Activated T-cell treated with anti-CD3 and anti-CD28 coated beads, Interleukin-2, amount 50 U/mL, for 48 hours (primary cell): ENCODE measurements around the gene FER.
"Not testable (repeated sequence)": the region's sequence is repeated elsewhere in the genome, so short reads cannot be mapped to it uniquely, and the experiment has no call there.

Experiments
- DNase-seq, 2 experiments: peaks; one replicate each; pipeline ENCODE4 v3.0.0-alpha.2; 2020

FER gene

GRCh38 chr5:109052216-109052615 lies 304.5 kb downstream of the FER start:
- DNase-seq = not testable (repeated sequence)

- DNase-seq = no peak
Observed at GRCh38 chr5:109053995-109054417, 306.3 kb downstream of the FER start.

- DNase-seq = no peak
Observed at GRCh38 chr5:109060378-109061025, 312.8 kb downstream of the FER start.

GRCh38 chr5:109062664-109063063 lies 315.0 kb downstream of the FER start:
- DNase-seq = no peak

- DNase-seq = no peak
Observed at GRCh38 chr5:109063223-109063622, 315.5 kb downstream of the FER start.

- no peak for DNase-seq
Observed at GRCh38 chr5:109076741-109077140, 329.0 kb downstream of the FER start.

- DNase-seq = no peak
Observed at GRCh38 chr5:109078448-109078847, 330.8 kb downstream of the FER start.

DNA sequence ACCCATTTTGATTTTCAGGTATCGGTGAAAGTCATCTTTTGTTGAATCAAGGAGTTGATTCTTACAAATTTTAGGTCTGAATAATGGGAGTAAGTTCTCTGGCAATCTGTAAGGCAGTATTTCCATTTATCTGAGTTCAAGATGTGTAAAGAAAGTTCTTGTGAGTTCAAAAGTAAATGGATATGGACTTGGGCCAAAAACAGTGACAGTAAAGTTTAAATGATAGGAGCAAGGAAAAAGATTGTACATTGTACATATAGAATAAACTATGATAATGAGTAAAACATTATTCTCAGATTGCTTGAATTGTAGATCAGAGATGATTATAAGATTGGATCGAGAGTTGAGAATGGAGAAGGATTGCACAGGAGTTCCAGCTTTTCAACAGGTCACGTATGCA lies 332.8 kb downstream of the FER start:
- no peak for DNase-seq

- DNase-seq = no peak
Observed at GRCh38 chr5:109080896-109081295, 333.2 kb downstream of the FER start.

GRCh38 chr5:109083937-109084336 lies 336.2 kb downstream of the FER start:
- DNase-seq = no peak

DNA sequence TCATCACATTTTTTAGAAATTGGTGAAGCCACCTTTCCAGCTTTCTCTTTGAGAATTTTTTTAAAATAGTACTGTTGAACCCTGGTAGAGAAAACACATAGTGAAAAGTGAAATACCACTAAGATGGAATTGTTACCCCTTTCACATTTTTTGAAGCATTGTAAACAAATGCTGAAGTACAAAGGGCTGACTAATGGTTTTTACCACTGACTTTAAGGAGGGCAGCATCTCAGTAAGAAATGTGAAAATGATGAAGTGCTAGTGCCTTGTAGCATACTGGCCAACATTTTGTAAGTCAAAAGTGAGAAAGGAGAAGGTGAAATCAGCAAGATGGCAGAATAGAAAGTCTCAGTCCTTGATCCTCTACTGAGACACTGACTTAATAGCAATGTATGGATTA lies 341.5 kb downstream of the FER start:
- DNase-seq = no peak

DNA sequence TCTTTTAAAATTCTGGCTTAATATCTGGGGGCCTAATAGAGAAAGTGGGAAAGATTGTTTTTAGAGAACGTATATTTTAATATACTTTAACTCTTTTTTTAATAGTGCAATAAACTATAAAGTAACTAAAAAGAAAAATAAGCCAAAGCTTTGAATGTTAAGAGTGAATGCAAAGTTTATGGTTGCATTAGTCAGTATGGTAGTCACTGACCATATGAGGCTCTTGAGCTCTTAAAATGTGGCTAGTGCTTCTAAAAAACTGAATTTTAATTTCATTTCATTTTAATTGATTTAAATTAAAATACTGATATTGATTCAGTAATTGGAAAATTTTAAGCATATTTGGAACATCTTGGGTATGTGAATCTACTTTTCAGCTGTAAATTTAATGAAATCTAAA lies 351.4 kb downstream of the FER start:
- no peak for DNase-seq

- no peak for DNase-seq
Observed at GRCh38 chr5:109100971-109101370, 353.3 kb downstream of the FER start.

DNA sequence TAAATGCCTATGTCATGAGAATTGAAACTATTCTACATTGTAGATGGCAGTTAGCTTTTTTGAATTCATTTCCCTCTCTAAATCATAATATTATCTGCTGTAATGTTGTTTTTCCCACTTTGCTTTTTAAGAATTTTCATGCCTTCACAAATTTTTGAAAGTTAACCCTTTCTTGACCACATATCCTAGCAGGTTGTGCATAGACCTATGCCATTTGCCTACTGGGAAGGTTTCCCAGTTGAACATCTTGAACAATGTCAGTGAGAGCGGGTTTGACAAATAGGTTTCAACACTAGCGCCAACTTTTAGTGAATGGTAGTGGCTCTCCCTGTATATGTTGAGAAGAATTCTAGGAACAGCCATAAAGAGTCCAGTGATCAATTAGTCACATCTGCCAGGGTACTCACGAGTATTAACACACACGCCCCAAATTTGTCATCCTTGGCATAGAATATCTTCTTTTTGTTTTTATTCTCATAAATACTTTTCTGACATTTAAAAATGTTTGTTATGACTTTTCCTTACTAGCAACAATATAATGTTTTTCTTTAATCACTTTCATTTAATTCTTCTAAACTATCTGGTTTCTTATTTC lies 354.5 kb downstream of the FER start:
- DNase-seq = no peak

GRCh38 chr5:109105631-109106267 lies 358.1 kb downstream of the FER start:
- DNase-seq = no peak

- no peak for DNase-seq
Observed at GRCh38 chr5:109111680-109112079, 364.0 kb downstream of the FER start.

DNA sequence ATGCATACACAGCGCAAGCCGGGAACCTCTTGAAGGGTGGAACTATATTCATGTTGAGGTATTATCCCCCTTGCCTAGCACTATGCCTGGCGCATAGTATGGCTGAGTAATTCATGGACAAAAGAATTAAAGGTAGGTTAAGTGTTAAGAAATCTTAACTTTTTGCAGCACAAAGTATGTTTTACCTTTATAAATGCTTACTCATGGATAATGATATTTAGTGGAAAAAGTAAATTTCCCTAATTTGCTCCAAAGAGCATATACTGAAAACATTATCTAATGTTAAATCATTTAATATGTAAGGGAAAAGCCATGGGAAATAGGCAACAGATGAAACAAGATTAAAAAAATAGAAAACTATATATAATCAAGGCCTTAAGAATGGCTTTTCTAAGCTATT lies 365.9 kb downstream of the FER start:
- DNase-seq = no peak

GRCh38 chr5:109121225-109121624 lies 373.5 kb downstream of the FER start:
- DNase-seq = no peak

DNA sequence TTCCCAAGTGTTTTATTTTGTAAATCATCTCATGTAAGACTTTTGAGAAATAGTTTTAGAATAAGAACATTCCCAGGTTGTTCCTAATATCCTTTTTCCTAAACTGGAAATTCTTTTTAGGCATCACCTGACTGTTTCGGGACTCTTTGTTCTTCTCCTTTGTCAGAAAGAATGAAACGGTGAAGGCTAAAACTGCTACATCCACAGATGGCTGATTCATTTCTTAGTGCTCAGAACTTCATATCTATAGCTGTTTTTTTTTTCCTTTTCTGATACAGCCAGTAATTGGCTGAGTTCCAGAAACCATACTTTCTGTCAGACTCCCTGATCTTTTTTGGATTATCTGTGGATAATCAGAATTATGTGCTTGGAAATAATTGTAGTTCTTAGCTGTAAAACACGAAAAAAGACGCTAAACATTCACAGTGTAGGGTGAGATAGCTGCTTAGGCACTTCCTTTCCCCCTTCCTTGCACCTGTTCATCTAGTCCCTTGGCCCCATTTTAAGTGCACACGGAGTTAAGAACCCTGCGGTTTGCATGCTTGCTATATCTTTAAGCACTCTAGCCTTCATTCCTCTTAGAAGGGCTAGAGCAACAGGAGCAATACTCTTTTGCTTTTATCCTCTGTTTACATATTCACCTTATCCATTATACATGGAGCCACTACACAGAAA lies 378.2 kb downstream of the FER start:
- no peak for DNase-seq

DNA sequence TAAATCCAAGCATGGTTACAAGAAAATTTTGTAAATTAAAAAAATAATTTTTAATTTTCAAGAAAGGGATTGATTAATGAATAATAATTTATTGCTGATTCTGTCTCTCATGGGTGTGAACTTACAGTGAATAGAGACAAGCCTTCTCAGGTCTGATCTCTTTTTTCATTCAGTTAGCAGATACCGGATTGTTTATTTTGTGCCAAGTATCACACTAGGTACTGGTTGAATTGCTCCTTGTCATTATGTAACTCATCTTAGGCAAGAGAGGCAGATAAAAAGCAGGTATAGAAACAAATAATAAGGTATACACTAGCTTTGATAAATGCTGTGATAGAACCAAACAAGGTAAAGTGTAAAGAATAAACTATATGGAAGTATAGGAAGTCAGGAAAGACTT lies 378.8 kb downstream of the FER start:
- no peak for DNase-seq

DNA sequence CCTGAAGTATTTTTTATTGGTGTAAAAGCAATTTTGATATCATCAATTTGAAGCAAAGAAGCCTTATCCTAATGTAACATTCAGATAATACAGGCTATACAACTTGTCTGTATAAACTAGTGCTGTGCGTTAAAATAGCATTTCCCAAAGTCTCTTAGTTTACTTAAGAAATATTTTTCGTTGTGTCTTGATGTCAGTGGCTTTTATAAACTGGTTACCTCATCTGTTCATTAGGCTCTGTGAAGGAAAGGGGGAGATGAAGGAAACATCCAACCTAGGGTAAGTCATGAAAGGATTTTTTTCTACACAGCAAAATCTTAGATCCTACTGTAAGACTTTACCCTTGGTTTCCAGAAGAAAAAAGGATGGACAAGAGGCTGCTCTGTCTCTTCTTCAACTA lies 389.2 kb downstream of the FER start:
- DNase-seq = no peak

- DNase-seq = no peak
Observed at GRCh38 chr5:109141222-109142200, 393.8 kb downstream of the FER start.

DNA sequence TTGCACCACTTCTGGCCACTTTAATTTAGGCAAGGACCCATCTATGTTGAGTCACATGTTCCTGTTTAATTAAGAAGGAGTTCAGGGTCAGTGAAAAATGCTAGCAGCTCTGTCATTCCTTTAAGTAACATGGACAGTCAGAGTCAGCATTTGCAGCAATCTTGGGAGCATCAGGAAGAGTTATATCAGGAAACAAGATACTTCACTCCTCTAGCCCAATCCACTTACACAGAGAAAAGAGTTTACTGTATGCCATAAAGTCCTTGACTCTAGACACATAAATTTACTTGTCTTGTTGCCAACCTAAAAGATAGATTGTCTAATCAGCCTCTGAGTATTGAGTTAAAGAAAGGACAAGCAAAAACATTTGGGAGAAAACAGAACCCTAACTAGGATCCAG lies 395.3 kb downstream of the FER start:
- no peak for DNase-seq
